ENCODE measurements around the gene CD79B. TPM values are rescaled to one million over a fixed set of nuclear protein-coding genes. Genes with fewer than 3 reads are reported as not detected.

CD79B gene
- total RNA-seq, 4 donors from 2014 or later: 8.6 to 10.9 (median 9.9) TPM

GRCh38 chr17:63960430-63960829 lies 28.3 kb upstream of the CD79B start:
- TF ChIP-seq EP300 (IDR thresholded peaks at IDR 0.05) (no peak), CTCF (IDR thresholded peaks at IDR 0.05) (no peak), POLR2A (IDR thresholded peaks at IDR 0.05) (no peak)
- no peaks in the 10 kb centered on the region for H3K9me3 ChIP-seq
- WGBS, 2 donors: 48 to 51% methylated on average over 7 of the region's 7 CpGs
- H3K27me3 ChIP-seq: peaks cover 0 to 10% of the 10 kb centered on the region in 2 donors
- DNase-seq (ENCODE audit: low spot score in 2 of 2): no peak
- no peak overlapping the region for H3K27ac ChIP-seq
- peaks cover 0 to 14% (median 3%) of the 10 kb centered on the region in 4 donors for H3K4me1 ChIP-seq
- no peak overlapping the region for H3K4me3 ChIP-seq
- H3K36me3 ChIP-seq: no peaks in the 10 kb centered on the region

GRCh38 chr17:63960006-63960405 lies 27.9 kb upstream of the CD79B start:
- H3K36me3 ChIP-seq: no peaks in the 10 kb centered on the region
- WGBS, 2 donors: 63 to 85% methylated on average over 4 to 5 of the region's 9 CpGs
- TF ChIP-seq CTCF (IDR thresholded peaks at IDR 0.05): no peak
- no peak for TF ChIP-seq POLR2A (IDR thresholded peaks at IDR 0.05)
- no peak for TF ChIP-seq EP300 (IDR thresholded peaks at IDR 0.05)
- no peaks in the 10 kb centered on the region for H3K9me3 ChIP-seq
- no peak overlapping the region for H3K27ac ChIP-seq
- H3K27me3 ChIP-seq: peaks cover 0 to 10% of the 10 kb centered on the region in 2 donors
- peaks cover 0 to 14% (median 3%) of the 10 kb centered on the region in 4 donors for H3K4me1 ChIP-seq
- H3K4me3 ChIP-seq: no peak overlapping the region
- DNase-seq (ENCODE audit: low spot score in 2 of 2): no peak

GRCh38 chr17:63956296-63956920 lies 24.3 kb upstream of the CD79B start:
- H3K27ac ChIP-seq: no peak overlapping the region
- WGBS, 2 donors: 76 to 90% methylated on average over 5 of the region's 5 CpGs
- H3K27me3 ChIP-seq: peaks cover 0 to 8% of the 10 kb centered on the region in 2 donors
- H3K4me1 ChIP-seq: peaks cover 0 to 5% (median 2%) of the 10 kb centered on the region in 4 donors
- H3K36me3 ChIP-seq: no peaks in the 10 kb centered on the region
- TF ChIP-seq POLR2A (IDR thresholded peaks at IDR 0.05) (no peak), CTCF (IDR thresholded peaks at IDR 0.05) (no peak), EP300 (IDR thresholded peaks at IDR 0.05) (no peak)
- H3K9me3 ChIP-seq: no peaks in the 10 kb centered on the region
- DNase-seq (ENCODE audit: low spot score in 2 of 2): no peak
- no peak overlapping the region for H3K4me3 ChIP-seq

- Histone ChIP-seq H3K36me3 (no peaks in the 10 kb centered on the region), H3K27ac (no peak overlapping the region)
Observed at GRCh38 chr17:63955791-63956190, 23.7 kb upstream of the CD79B start.

More at GRCh38 chr17:63955791-63956190, 23.7 kb upstream of the CD79B start:
- H3K27me3 ChIP-seq: peaks cover 0 to 7% of the 10 kb centered on the region in 2 donors
- no peak for DNase-seq (ENCODE audit: low spot score in 2 of 2)
- peaks cover 0 to 3% (median 0%) of the 10 kb centered on the region in 4 donors for H3K4me1 ChIP-seq
- no peak overlapping the region for H3K4me3 ChIP-seq
- H3K9me3 ChIP-seq: no peaks in the 10 kb centered on the region
- WGBS, 2 donors: 73 to 78% methylated on average over 3 to 4 of the region's 4 CpGs
- no peak for TF ChIP-seq CTCF (IDR thresholded peaks at IDR 0.05)
- no peak for TF ChIP-seq EP300 (IDR thresholded peaks at IDR 0.05)
- TF ChIP-seq POLR2A (IDR thresholded peaks at IDR 0.05): no peak
